GM18867 (cell line): ENCODE data around the gene IGSF8.

Experiments
- ATAC-seq: cut with Tn5 transposase; IDR thresholded peaks from one replicate; pipeline ENCODE4 v1.9.1; 2021; ENCODE audit warnings: mild to moderate bottlenecking, moderate library complexity; ENCODE audit not compliant: unreplicated experiment

IGSF8 gene

GRCh38 chr1:160089883-160090282 lies 8.5 kb downstream of the IGSF8 start:
- ATAC-seq, result no peak

GRCh38 chr1:160087118-160087662 lies 11.2 kb downstream of the IGSF8 start:
- no peak for ATAC-seq

GRCh38 chr1:160086456-160086892 lies 11.9 kb downstream of the IGSF8 start:
- no peak for ATAC-seq

GRCh38 chr1:160085686-160086455 lies 12.5 kb downstream of the IGSF8 start:
- peak; percentile 49 for ATAC-seq

- no peak for ATAC-seq
Measured at GRCh38 chr1:160084771-160085321, 13.6 kb downstream of the IGSF8 start.

GRCh38 chr1:160083968-160084770 lies 14.2 kb downstream of the IGSF8 start:
- ATAC-seq, result peak; percentile 56

- ATAC-seq, result no peak
Measured at GRCh38 chr1:160082926-160083325, 15.5 kb downstream of the IGSF8 start.

- no peak for ATAC-seq
Measured at GRCh38 chr1:160082487-160082886, 15.9 kb downstream of the IGSF8 start.

GRCh38 chr1:160081261-160081936 lies 17.0 kb downstream of the IGSF8 start, which contains the start of gene KCNJ9:
TSS of gene KCNJ9 (plus strand) at chr1:160081538. CDS start at chr1:160084031, 2,493 bp downstream.
- no peak for ATAC-seq

- ATAC-seq, result no peak
Measured at GRCh38 chr1:160080381-160081100, 17.9 kb downstream of the IGSF8 start.

GRCh38 chr1:160079448-160079847 lies 19.0 kb downstream of the IGSF8 start:
- no peak for ATAC-seq

- peak; percentile 78 for ATAC-seq
Measured at GRCh38 chr1:160078512-160079195, 19.8 kb downstream of the IGSF8 start.

GRCh38 chr1:160077486-160077885 lies 20.9 kb downstream of the IGSF8 start:
- no peak for ATAC-seq

GRCh38 chr1:160076295-160076694 lies 22.1 kb downstream of the IGSF8 start:
- ATAC-seq, result no peak

GRCh38 chr1:160075836-160076235 lies 22.6 kb downstream of the IGSF8 start:
- no peak for ATAC-seq

GRCh38 chr1:160074865-160075264 lies 23.6 kb downstream of the IGSF8 start:
- no peak for ATAC-seq

GRCh38 chr1:160071289-160071688 lies 27.1 kb downstream of the IGSF8 start:
- ATAC-seq, result no peak

GRCh38 chr1:160070243-160071163 lies 27.9 kb downstream of the IGSF8 start:
- ATAC-seq, result peak; percentile 32
